ENCODE results near the gene SMIM35.
A peak's percentile ranks its signal among the peaks of the same experiment; 100 is the strongest.

Gene SMIM35

DNA sequence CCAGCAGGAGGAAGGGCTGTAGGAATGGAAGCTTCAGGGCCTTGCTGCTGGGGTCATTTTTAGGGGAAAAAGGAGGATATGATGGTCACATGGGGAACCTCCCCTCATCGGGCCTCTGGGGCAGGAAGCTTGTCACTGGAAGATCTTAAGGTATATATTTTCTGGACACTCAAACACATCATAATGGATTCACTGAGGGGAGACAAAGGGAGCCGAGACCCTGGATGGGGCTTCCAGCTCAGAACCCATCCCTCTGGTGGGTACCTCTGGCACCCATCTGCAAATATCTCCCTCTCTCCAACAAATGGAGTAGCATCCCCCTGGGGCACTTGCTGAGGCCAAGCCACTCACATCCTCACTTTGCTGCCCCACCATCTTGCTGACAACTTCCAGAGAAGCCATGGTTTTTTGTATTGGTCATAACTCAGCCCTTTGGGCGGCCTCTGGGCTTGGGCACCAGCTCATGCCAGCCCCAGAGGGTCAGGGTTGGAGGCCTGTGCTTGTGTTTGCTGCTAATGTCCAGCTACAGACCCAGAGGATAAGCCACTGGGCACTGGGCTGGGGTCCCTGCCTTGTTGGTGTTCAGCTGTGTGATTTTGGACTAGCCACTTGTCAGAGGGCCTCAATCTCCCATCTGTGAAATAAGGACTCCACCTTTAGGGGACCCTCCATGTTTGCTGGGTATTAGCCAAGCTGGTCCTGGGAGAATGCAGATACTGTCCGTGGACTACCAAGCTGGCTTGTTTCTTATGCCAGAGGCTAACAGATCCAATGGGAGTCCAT is 86.5 kb downstream of the SMIM35 start:
- DNase-seq: no peak

GRCh38 chr11:117999354-117999993 is 87.3 kb downstream of the SMIM35 start:
- no peak for DNase-seq

DNA sequence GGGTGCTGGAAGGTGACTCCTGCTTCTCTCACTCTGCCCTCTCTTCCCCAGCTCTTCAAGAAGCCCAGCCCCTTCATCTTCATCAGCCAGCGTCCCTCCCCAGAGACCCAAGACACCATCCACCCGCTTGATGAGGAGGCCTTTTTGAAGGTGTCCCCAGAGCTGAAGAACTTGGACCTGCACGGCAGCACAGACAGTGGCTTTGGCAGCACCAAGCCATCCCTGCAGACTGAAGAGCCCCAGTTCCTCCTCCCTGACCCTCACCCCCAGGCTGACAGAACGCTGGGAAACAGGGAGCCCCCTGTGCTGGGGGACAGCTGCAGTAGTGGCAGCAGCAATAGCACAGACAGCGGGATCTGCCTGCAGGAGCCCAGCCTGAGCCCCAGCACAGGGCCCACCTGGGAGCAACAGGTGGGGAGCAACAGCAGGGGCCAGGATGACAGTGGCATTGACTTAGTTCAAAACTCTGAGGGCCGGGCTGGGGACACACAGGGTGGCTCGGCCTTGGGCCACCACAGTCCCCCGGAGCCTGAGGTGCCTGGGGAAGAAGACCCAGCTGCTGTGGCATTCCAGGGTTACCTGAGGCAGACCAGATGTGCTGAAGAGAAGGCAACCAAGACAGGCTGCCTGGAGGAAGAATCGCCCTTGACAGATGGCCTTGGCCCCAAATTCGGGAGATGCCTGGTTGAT is 88.0 kb downstream of the SMIM35 start:
- no peak for DNase-seq

- DNase-seq: no peak
These were observed 88.8 kb downstream of the SMIM35 start for GRCh38 chr11:117997823-117998579.

- no peak for DNase-seq
These were observed 89.4 kb downstream of the SMIM35 start for GRCh38 chr11:117997406-117997805.

GRCh38 chr11:117996058-117996457 is 90.7 kb downstream of the SMIM35 start:
- DNase-seq: no peak

GRCh38 chr11:117995472-117995871 is 91.3 kb downstream of the SMIM35 start:
- no peak for DNase-seq

DNA sequence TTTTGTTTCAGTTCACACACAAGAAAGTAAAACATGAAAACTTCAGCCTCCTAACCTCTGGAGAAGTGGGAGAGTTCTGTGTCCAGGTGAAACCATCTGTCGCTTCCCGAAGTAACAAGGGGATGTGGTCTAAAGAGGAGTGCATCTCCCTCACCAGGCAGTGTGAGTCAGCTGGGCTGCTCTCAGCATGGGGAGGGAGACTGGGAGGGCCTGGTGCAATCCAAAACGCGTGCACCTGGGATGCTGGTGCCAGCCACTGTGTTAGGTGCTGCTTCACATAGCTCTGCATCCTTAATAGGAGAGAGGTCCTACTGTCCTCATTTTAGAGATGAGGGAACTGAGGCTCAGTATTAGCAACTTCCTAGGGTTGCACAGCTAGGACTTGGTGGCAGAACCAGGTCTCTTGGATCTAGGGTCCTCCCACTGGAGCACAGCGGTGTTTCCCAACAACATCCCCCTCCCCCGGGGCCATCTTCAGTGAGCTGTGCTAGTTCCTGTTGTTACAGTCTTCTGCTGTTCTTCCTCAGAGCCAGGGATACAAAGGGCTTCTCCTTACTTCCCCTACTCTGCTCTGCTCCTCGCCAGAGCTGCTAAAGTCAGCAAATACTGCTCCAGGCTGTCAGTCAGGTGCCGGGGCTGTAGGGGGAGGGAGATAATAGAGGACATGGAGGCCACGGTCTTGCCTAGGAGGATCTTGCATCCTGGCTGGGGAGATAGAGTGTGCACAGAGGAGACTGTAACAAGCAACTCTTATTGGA is 92.6 kb downstream of the SMIM35 start:
- peak; percentile 40 for DNase-seq

- no peak for DNase-seq
These were observed 94.1 kb downstream of the SMIM35 start for GRCh38 chr11:117992620-117993019.

- no peak for DNase-seq
These were observed 94.6 kb downstream of the SMIM35 start for GRCh38 chr11:117992136-117992535.

- DNase-seq: no peak
These were observed 97.2 kb downstream of the SMIM35 start for GRCh38 chr11:117989351-117990102.

DNA sequence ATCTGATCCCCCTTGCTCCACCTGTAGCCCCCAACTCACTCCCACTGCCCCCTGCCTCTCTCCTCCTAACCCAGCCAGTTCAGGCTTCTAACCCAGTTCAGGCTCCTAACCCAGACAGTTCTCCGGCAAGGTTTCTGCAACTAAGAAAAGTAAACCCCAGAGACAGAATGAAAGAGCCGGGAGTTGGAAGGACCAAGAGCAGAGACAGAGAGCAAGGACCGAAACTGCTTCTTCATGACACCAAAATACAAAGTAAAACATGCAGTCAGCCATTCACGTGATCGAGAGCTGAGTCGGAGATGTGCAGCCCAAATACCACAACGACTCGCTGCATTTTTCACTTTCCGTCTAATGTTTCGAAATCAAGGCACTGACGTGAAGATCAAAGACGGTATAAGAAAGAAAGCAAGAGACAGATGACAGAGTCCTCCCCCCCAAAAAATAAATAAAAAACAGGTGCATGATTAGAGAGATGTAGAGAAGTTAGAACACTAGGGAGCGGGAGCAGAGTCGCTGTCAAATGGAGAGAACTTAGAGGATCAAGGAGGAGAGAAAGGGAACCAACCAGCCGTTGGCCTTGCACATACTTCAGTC is 99.7 kb downstream of the SMIM35 start:
- DNase-seq: no peak

DNA sequence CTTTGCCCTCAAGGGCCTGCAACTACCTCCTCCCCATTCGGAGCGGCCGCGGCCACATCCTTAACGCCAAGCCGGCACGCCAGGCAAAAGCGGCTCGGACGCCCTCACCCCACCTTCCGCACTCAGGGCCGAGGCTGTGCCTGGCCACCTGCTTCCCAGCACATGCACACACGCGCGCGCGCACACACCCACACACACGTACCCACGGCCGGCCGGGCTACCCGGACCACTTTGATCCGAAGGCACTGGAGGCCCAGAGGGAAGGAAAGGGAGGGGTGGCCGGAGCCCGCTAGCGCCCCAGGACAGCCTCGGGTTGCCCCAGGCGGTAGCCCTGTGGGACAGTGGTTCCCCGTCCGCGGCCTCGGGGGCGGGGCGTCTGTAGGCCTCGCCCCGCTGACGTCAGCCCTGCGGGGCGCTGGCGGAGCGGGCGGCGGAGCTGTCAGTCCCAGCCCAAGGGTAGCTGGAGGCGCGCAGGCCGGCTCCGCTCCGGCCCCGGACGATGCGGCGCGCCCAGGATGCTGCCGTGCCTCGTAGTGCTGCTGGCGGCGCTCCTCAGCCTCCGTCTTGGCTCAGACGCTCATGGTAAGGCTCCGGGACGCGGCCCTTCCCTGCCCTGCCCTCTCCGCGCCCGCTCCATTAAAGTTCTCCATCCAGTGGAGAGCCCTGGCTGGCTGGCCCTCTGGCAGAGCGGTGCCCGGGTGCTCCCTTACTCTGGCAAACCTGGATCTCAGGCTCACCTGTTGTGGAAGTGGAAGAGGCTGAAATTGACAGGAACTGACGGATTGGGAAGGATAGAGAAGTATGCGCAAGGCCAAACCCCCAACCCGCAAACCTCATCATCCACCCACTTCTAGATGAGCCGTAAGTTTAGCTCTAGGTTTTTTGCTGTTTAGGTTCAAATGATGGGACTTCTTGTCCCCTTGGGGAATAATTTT is 100.5 kb downstream of the SMIM35 start, which contains the start of gene IL10RA:
IL10RA (plus strand) TSS at position 442 of the 935 bp plus-strand sequence; CDS start at position 516, 74 bp downstream.
- peak; percentile 85 for DNase-seq

- DNase-seq: no peak
These were observed 102.3 kb downstream of the SMIM35 start for GRCh38 chr11:117984476-117984875.

- DNase-seq: no peak
These were observed 103.6 kb downstream of the SMIM35 start for GRCh38 chr11:117983163-117983475.

- no peak for DNase-seq
These were observed 106.0 kb downstream of the SMIM35 start for GRCh38 chr11:117980720-117981119.

- DNase-seq: no peak
These were observed 106.5 kb downstream of the SMIM35 start for GRCh38 chr11:117980280-117980679.

- no peak for DNase-seq
These were observed 107.1 kb downstream of the SMIM35 start for GRCh38 chr11:117979481-117980211.

DNA sequence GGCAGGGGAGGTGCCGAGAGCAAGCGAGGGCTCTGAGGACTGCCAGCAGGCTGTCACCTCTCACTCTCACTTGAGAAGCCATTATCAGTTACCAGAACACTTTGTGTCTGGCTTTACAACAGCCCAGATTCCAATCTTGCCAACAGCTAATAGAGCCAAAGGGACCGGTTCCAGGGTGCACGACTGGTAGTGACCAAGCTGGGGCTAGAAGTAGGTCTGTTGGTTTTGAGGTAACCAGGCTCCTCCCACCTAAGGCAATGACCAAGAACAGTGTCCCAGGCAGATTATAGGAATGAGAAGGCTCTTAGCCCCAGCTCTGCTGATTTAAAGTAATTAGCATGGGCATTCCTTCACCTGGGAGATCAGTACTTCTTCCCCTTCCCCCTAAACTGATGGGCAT is 107.8 kb downstream of the SMIM35 start:
- DNase-seq: no peak

Data from NCI-H69 (cell line).